Measurements from ENCODE around the gene GLT6D1. TPM values are rescaled to one million over a fixed set of nuclear protein-coding genes. Genes with fewer than 3 reads are reported as not detected.

The GLT6D1 gene
- total RNA-seq, 1 donor from 2014 or later = not detected

- intact Hi-C loops (cut with DNase I) = no loop called here
- TF ChIP-seq, protein P1, sequence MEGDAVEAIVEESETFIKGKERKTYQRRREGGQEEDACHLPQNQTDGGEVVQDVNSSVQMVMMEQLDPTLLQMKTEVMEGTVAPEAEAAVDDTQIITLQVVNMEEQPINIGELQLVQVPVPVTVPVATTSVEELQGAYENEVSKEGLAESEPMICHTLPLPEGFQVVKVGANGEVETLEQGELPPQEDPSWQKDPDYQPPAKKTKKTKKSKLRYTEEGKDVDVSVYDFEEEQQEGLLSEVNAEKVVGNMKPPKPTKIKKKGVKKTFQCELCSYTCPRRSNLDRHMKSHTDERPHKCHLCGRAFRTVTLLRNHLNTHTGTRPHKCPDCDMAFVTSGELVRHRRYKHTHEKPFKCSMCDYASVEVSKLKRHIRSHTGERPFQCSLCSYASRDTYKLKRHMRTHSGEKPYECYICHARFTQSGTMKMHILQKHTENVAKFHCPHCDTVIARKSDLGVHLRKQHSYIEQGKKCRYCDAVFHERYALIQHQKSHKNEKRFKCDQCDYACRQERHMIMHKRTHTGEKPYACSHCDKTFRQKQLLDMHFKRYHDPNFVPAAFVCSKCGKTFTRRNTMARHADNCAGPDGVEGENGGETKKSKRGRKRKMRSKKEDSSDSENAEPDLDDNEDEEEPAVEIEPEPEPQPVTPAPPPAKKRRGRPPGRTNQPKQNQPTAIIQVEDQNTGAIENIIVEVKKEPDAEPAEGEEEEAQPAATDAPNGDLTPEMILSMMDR (IDR thresholded peaks at IDR 0.05) = no peak
- H3K4me1 ChIP-seq = no peaks in the 10 kb centered on the region
- H3K27ac ChIP-seq = no peak overlapping the region
- H3K4me3 ChIP-seq = no peak overlapping the region
- no peak for DNase-seq (ENCODE audit: low spot score in 2 of 2)
- H3K9me3 ChIP-seq = no peaks in the 10 kb centered on the region
- no peaks in the 10 kb centered on the region for H3K27me3 ChIP-seq
- no peaks in the 10 kb centered on the region for H3K36me3 ChIP-seq
These were observed 19.9 kb upstream of the GLT6D1 start for GRCh38 chr9:135659252-135659651.

- Histone ChIP-seq H3K4me1 (no peaks in the 10 kb centered on the region), H3K4me3 (no peak overlapping the region), H3K27me3 (no peaks in the 10 kb centered on the region), H3K9me3 (no peaks in the 10 kb centered on the region), H3K36me3 (no peaks in the 10 kb centered on the region), H3K27ac (no peak overlapping the region)
- TF ChIP-seq, protein P1 (IDR thresholded peaks at IDR 0.05) = no peak
- DNase-seq (ENCODE audit: low spot score in 2 of 2) = no peak
- intact Hi-C loops (cut with DNase I) = no loop called here
These were observed 18.1 kb upstream of the GLT6D1 start for GRCh38 chr9:135657416-135657815.

GRCh38 chr9:135655317-135655716, 16.0 kb upstream of the GLT6D1 start:
- intact Hi-C loops (cut with DNase I) = no loop called here
- H3K36me3 ChIP-seq = no peaks in the 10 kb centered on the region
- no peaks in the 10 kb centered on the region for H3K9me3 ChIP-seq
- no peak for DNase-seq (ENCODE audit: low spot score in 2 of 2)
- TF ChIP-seq, protein P1 (IDR thresholded peaks at IDR 0.05) = no peak
- no peak overlapping the region for H3K27ac ChIP-seq
- H3K4me1 ChIP-seq = no peaks in the 10 kb centered on the region
- H3K27me3 ChIP-seq = no peaks in the 10 kb centered on the region
- H3K4me3 ChIP-seq = no peak overlapping the region

DNA sequence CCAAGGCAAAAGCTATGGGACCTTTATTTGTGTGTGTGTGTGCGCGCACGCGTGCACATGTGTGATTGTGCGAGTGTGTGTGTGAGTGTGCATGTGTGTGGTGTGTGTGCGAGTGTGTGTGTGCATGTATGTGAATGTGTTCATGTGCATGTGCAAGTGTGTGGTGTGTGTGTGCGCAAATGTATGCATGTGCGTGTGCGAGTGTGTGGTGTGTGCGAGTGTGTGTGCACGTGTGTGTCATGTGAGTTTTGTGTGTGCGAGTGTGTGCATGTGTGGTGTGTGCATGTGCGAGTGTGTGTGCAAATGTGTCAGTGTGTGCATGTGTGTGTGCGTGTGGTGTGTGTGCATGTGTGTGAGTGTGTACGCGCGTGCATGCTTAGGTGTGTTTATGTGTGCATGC, 11.1 kb upstream of the GLT6D1 start:
- intact Hi-C loops (cut with DNase I) = no loop called here
- H3K27ac ChIP-seq = no peak overlapping the region
- H3K27me3 ChIP-seq = no peaks in the 10 kb centered on the region
- no peaks in the 10 kb centered on the region for H3K36me3 ChIP-seq
- peaks cover 20% of the 10 kb centered on the region in 2 donors for H3K9me3 ChIP-seq
- no peak overlapping the region for H3K4me3 ChIP-seq
- DNase-seq (ENCODE audit: low spot score in 2 of 2) = no peak
- TF ChIP-seq, protein P1 (IDR thresholded peaks at IDR 0.05) = no peak
- H3K4me1 ChIP-seq = no peaks in the 10 kb centered on the region

- H3K4me3 ChIP-seq = no peak overlapping the region
- H3K27me3 ChIP-seq = no peaks in the 10 kb centered on the region
- no peaks in the 10 kb centered on the region for H3K4me1 ChIP-seq
- H3K27ac ChIP-seq = no peak overlapping the region
- intact Hi-C loops (cut with DNase I) = no loop called here
- H3K9me3 ChIP-seq = peaks cover 20 to 26% of the 10 kb centered on the region in 2 donors
- DNase-seq (ENCODE audit: low spot score in 2 of 2) = no peak
- TF ChIP-seq, protein P1 (IDR thresholded peaks at IDR 0.05) = no peak
- H3K36me3 ChIP-seq = no peaks in the 10 kb centered on the region
These were observed 10.2 kb upstream of the GLT6D1 start for GRCh38 chr9:135649508-135649907.
